K562 (cell line): Measurements from ENCODE around the gene VPS4A. TPM values are rescaled to one million over a fixed set of nuclear protein-coding genes. Genes with fewer than 3 reads are reported as not detected.
A peak's percentile ranks its signal among the peaks of the same experiment; 100 is the strongest.

Experiments
- ATAC-seq: fragments of 200-7000 bp; cut with Tn5 transposase; 3 replicates; pipeline ENCODE4 v1.9.1; 2020; ENCODE audit warnings: moderate library complexity
- Bru-seq: library from RNA; stranded (reverse); fragments of 400-500 nt; gene quantifications from one replicate; lab custom pipeline; 2021; lab: Mats Ljungman, UMichigan
- BruChase-seq, 2 experiments: library from RNA; stranded (reverse); fragments of 400-500 nt; gene quantifications; one replicate each; lab custom pipeline; 2021; lab: Mats Ljungman, UMichigan
- BruUV-seq: library from RNA; stranded (reverse); fragments of 400-500 nt; replicated peaks from 2 replicates; lab custom pipeline; 2021; lab: Mats Ljungman, UMichigan
- CTCF ChIA-PET: fragments of 300-600 bp; formaldehyde crosslinking; extraction: SDS; loops from one replicate; lab custom pipeline; 2021; ENCODE audit warnings: low intra/inter-chr PET ratio; lab: Yijun Ruan, JAX
- POLR2A ChIA-PET: fragments of 300-600, 350-650 bp; sonication (Branson Sonifier 250); formaldehyde crosslinking; extraction: SDS; loops from one replicate; lab custom pipeline; 2021; ENCODE audit warnings: antibody characterized with exemption, inconsistent platforms; lab: Yijun Ruan, JAX
- DNase-seq, 4 experiments: peaks; one replicate each; pipeline versions ENCODE4 v3.0.0 to v3.0.0-alpha.2; 2011 to 2018; ENCODE audit warnings: low spot score in 3 of 4, mixed read lengths in 3 of 4; ENCODE audit errors: extremely low read depth in 1 of 4
- FAIRE-seq: peaks from 2 replicates; lab custom pipeline; 2011; peaks lifted over from hg19 to GRCh38; lab: Jason Lieb, UNC
- H2AFZ ChIP-seq: 2 replicates; pipeline ENCODE4 v1.6.0; 2011; ENCODE audit warnings: low read depth, low read length, control low read depth, inconsistent platforms
- H3K27ac ChIP-seq: fragments of 200-600 bp; 3 replicates; pipeline ENCODE4 v1.8.0; 2011; ENCODE audit warnings: low read depth, mild to moderate bottlenecking, control low read depth, inconsistent platforms, low read length, moderate library complexity, mixed read lengths; ENCODE audit errors: extremely low read depth
- H3K27me3 ChIP-seq, 2 experiments: fragments of 300-600 bp in 1 of 2; 2 replicates in 1 of 2; 3 replicates in 1 of 2; pipeline versions ENCODE4 v1.6.0 to v1.8.0; 2011; ENCODE audit warnings: inconsistent platforms in 2 of 2, low read length in 2 of 2, mild to moderate bottlenecking in 1 of 2, mixed read lengths in 1 of 2, moderate library complexity in 1 of 2; ENCODE audit not compliant: control insufficient read depth in 2 of 2, insufficient read depth in 2 of 2
- H3K36me3 ChIP-seq: fragments of 300-600 bp; 3 replicates; pipeline ENCODE4 v1.8.0; 2011; ENCODE audit warnings: mild to moderate bottlenecking, low read length, inconsistent platforms; ENCODE audit not compliant: control insufficient read depth, insufficient read depth
- H3K4me1 ChIP-seq, 2 experiments: fragments of 200-600 bp in 1 of 2; replicated peaks in 1 of 2; 2 replicates in 1 of 2; 3 replicates in 1 of 2; pipeline versions ENCODE4 v1.5.1 to v1.8.0; 2011; ENCODE audit warnings: inconsistent platforms in 2 of 2, low read length in 2 of 2, mild to moderate bottlenecking in 1 of 2, mixed read lengths in 1 of 2, moderate library complexity in 1 of 2; ENCODE audit not compliant: control insufficient read depth in 2 of 2, insufficient read depth in 2 of 2
- H3K4me2 ChIP-seq: 2 replicates; pipeline ENCODE4 v1.6.1; 2011; ENCODE audit warnings: low read length, control low read depth, inconsistent platforms, mixed read lengths; ENCODE audit not compliant: insufficient read depth
- H3K4me3 ChIP-seq: fragments of 200-600 bp; sonication (generic), shearing (Covaris generic); 2 replicates; pipeline ENCODE4 v1.5.1; 2016; ENCODE audit warnings: control low read depth, inconsistent platforms
- H3K79me2 ChIP-seq: fragments of 200-600 bp; 3 replicates; pipeline ENCODE4 v1.8.0; 2011; ENCODE audit warnings: low read length, inconsistent platforms; ENCODE audit not compliant: control insufficient read depth, insufficient read depth
- H3K9ac ChIP-seq, 2 experiments: 2 replicates each; pipeline versions ENCODE4 v1.6.0 to v1.6.1; 2011; ENCODE audit warnings: low read depth in 2 of 2, low read length in 2 of 2, control low read depth in 1 of 2, inconsistent platforms in 1 of 2, mild to moderate bottlenecking in 1 of 2, mixed read lengths in 1 of 2; ENCODE audit not compliant: insufficient read depth in 1 of 2
- H3K9me1 ChIP-seq: one replicate; pipeline ENCODE4 v1.6.0; 2011; ENCODE audit warnings: inconsistent platforms, mild to moderate bottlenecking, low read length, moderate library complexity; ENCODE audit not compliant: control insufficient read depth, insufficient read depth
- H3K9me3 ChIP-seq: replicated peaks from 2 replicates; pipeline ENCODE4 v1.5.1; 2011; ENCODE audit warnings: low read depth, low read length, inconsistent platforms; ENCODE audit not compliant: control insufficient read depth, insufficient read depth
- H4K20me1 ChIP-seq: replicated peaks from 2 replicates; pipeline ENCODE4 v1.6.1; 2011; ENCODE audit warnings: low read length, inconsistent platforms, mixed read lengths; ENCODE audit not compliant: control insufficient read depth, insufficient read depth
- BCL6 ChIP-seq: fragments of 250-450 bp; sonication (Bioruptor Pico); IDR thresholded peaks from 2 replicates; pipeline ENCODE4 v1.4.0; 2020
- CREM ChIP-seq: IDR thresholded peaks from 2 replicates; pipeline ENCODE4 v1.6.1; 2014; ENCODE audit warnings: antibody characterized with exemption, low read depth
- NRF1 ChIP-seq, 2 experiments: fragments of 450-650 bp; IDR thresholded peaks in 1 of 2; conservative IDR thresholded peaks in 1 of 2; 2 replicates each; pipeline ENCODE4 v1.6.1; 2014; ENCODE audit warnings: mild to moderate bottlenecking in 2 of 2
- POLR2B ChIP-seq: fragments of 450-650 bp; IDR thresholded peaks from 2 replicates; pipeline ENCODE4 v1.6.1; 2018; ENCODE audit warnings: low read depth; ENCODE audit not compliant: partially characterized antibody
- POLR2H ChIP-seq: IDR thresholded peaks from 2 replicates; pipeline ENCODE4 v1.6.1; 2016; ENCODE audit warnings: missing genetic modification characterization, low read depth, mild to moderate bottlenecking, control low read depth, missing compliant biosample characterization, moderate library complexity
- SIN3B ChIP-seq: fragments of 450-650 bp; IDR thresholded peaks from 2 replicates; pipeline ENCODE4 v1.6.1; 2017; ENCODE audit warnings: low read depth, mild to moderate bottlenecking, moderate library complexity
- XRCC5 ChIP-seq: fragments of 200-400 bp; formaldehyde crosslinking; IDR thresholded peaks from 2 replicates; pipeline ENCODE4 v1.6.1; 2017; ENCODE audit warnings: low read depth, mild to moderate bottlenecking, low read length
- WGBS: fragments of 100-300 bp; shearing (Covaris generic); methylation state at CpG from one replicate; pipeline ENCODE4 v1.1.6; 2016; ENCODE audit warnings: low coverage, mixed read lengths; ENCODE audit not compliant: insufficient coverage; ENCODE audit errors: missing lambda C conversion rate; 5-methylcytosine and 5-hydroxymethylcytosine counted together
- in situ Hi-C: fragments of 300-500 bp; cut with MboI; formaldehyde crosslinking; loops from 4 replicates; pipeline ENCODE4 v1.15.0; 2018; ENCODE audit warnings: inconsistent platforms, mixed read lengths
- intact Hi-C: fragments of 100-400 bp; cut with micrococcal nuclease; formaldehyde crosslinking; loops from 2 replicates; pipeline ENCODE4 v1.14.2; 2022
- long read RNA-seq, 3 experiments: library from polyadenylated mRNA in 2 of 3; library from RNA in 1 of 3; unstranded in 2 of 3; stranded (forward) in 1 of 3; transcript quantifications; one replicate each; pipeline ENCODE4 v2.0.0, GENCODE V29; 2019 to 2022
- polyA minus RNA-seq, 3 experiments: library from RNA; depleted of rRNA, polyadenylated mRNA; stranded (reverse); fragments of >200 nt; gene quantifications; 2 replicates each; pipeline ENCODE4 v1.2.3, GENCODE V29; 2011
- polyA plus RNA-seq, 8 experiments: library from polyadenylated mRNA; depleted of rRNA in 4 of 8; stranded (reverse) in 5 of 8; unstranded in 3 of 8; fragments of >200 nt; fragmentation: Nextera tagmentation in 2 of 8; fragmentation: Illumina TruSeq in 1 of 8; extraction: Ambion mirVana in 2 of 8; extraction: Trizol in 1 of 8; gene quantifications; 2 replicates each; pipeline versions ENCODE4 v1.2.1 to v1.2.3, GENCODE V29; 2011 to 2014; ENCODE audit warnings: inconsistent platforms in 1 of 8, missing spikeins in 1 of 8
- total RNA-seq, 7 experiments: library from RNA; depleted of rRNA in 6 of 7; stranded (reverse); fragments of >200 nt in 6 of 7; fragmentation: Illumina TruSeq in 2 of 7; extraction: Trizol in 2 of 7; gene quantifications; 2 replicates each; pipeline versions ENCODE4 v1.2.1 to v1.2.3, GENCODE V29; 2011 to 2021; ENCODE audit warnings: low replicate concordance in 1 of 7
- TF ChIP-seq, protein P1 (sequence below), 3 experiments: fragments of 200-800 bp in 1 of 3; fragments of 250-450 bp in 1 of 3; fragments of 450-650 bp in 1 of 3; sonication (Bioruptor Pico) in 1 of 3; sonication (Bioruptor generic) in 1 of 3; formaldehyde crosslinking in 1 of 3; IDR thresholded peaks; 2 replicates each; pipeline versions ENCODE4 v1.6.1 to v1.8.0; 2016 to 2022; ENCODE audit warnings: mild to moderate bottlenecking in 2 of 3, missing genetic modification characterization in 2 of 3, missing compliant biosample characterization in 1 of 3, moderate library complexity in 1 of 3
- TF ChIP-seq, protein P2 (sequence below): sonication (generic); formaldehyde crosslinking; IDR thresholded peaks from 2 replicates; pipeline ENCODE4 v1.8.1; 2023; ENCODE audit warnings: mild to moderate bottlenecking, missing genetic modification reagents

Gene VPS4A
- total RNA-seq (2011; cell fraction: chromatin; rRNA removed; ENCODE audit: low replicate concordance) = 26.7 and 75.5 TPM in 2 replicates
- 37.9 and 38.5 TPM in 2 replicates for total RNA-seq (2011; cell fraction: nucleolus; rRNA removed)
- 41.0 and 51.9 TPM in 2 replicates for total RNA-seq (2011; cell fraction: nucleoplasm; rRNA removed)
- total RNA-seq (2014; rRNA removed) (35.5 and 48.9 TPM in 2 replicates), total RNA-seq (2014; rRNA removed; fragmentation: Illumina TruSeq; extraction: Trizol) (20.3 and 23.9 TPM in 2 replicates), total RNA-seq (2015; rRNA removed; fragmentation: Illumina TruSeq; extraction: Trizol) (29.9 and 30.7 TPM in 2 replicates), total RNA-seq (2021) (37.8 and 38.1 TPM in 2 replicates), polyA plus RNA-seq (2011; rRNA removed) (16.1 and 16.3 TPM in 2 replicates), polyA plus RNA-seq (2014; fragmentation: Illumina TruSeq; extraction: Trizol) (42.6 and 45.4 TPM in 2 replicates), polyA plus RNA-seq (2014; fragmentation: Nextera tagmentation; extraction: Ambion mirVana) (1 to 10 TPM; 7.6 to 8.1 TPM), polyA plus RNA-seq (2014; rRNA removed) (37.4 and 40.6 TPM in 2 replicates), polyA minus RNA-seq (2011; rRNA and poly(A)+ RNA removed) (15.0 and 21.0 TPM in 2 replicates), Bru-seq, nascent RNA (percentile 68 among the genes with signal in this experiment), BruChase-seq, experiment 1, labeled RNA remaining after a 2-hour chase (percentile 67 among the genes with signal in this experiment), BruChase-seq, experiment 2, labeled RNA remaining after a 6-hour chase (percentile 76 among the genes with signal in this experiment)
- polyA plus RNA-seq (2011; cell fraction: cytosol; rRNA removed) = 22.2 and 23.1 TPM in 2 replicates
- 57.7 and 70.1 TPM in 2 replicates for polyA plus RNA-seq (2011; cell fraction: nucleus; rRNA removed)
- polyA plus RNA-seq (2012) = 49.0 and 66.1 TPM in 2 replicates
- polyA minus RNA-seq (2011; cell fraction: cytosol; rRNA and poly(A)+ RNA removed) = 18.1 and 22.6 TPM in 2 replicates
- 18.0 and 27.2 TPM in 2 replicates for polyA minus RNA-seq (2011; cell fraction: nucleus; rRNA and poly(A)+ RNA removed)
- long read RNA-seq, experiment 1, full-length matches to known transcripts = 178 of 445 reads
- long read RNA-seq, experiment 1, partial matches to known transcripts = 128 of 445 reads
- long read RNA-seq, experiment 1, other reads (novel, unspliced or antisense) = 139 of 445 reads
- long read RNA-seq, experiment 2, full-length matches to known transcripts = 36 of 148 reads
- long read RNA-seq, experiment 2, partial matches to known transcripts = 84 of 148 reads
- long read RNA-seq, experiment 2, other reads (novel, unspliced or antisense) = 28 of 148 reads
- long read RNA-seq, experiment 3, full-length matches to known transcripts = 100 of 124 reads
- long read RNA-seq, experiment 3, partial matches to known transcripts = 10 of 124 reads
- long read RNA-seq, experiment 3, other reads (novel, unspliced or antisense) = 14 of 124 reads

- in situ Hi-C loops (no loop called here), intact Hi-C loops (no loop called here)
- TF ChIP-seq CREM (peak; percentile 77), SIN3B (peak; percentile 85), POLR2H (peak; percentile 71), XRCC5 (peak; percentile 65; the same call in 1 of the 2 replicates), NRF1 (conservative IDR thresholded peaks at IDR 0.05 in 1 of 2, IDR thresholded peaks at IDR 0.05 in 1 of 2) (peak in 1 of 2 experiments; percentile 63; a peak in 2 of 4 replicates), BCL6 (CRISPR knock-in tag) (no peak), POLR2B (peak; percentile 12)
- TF ChIP-seq, protein P1, sequence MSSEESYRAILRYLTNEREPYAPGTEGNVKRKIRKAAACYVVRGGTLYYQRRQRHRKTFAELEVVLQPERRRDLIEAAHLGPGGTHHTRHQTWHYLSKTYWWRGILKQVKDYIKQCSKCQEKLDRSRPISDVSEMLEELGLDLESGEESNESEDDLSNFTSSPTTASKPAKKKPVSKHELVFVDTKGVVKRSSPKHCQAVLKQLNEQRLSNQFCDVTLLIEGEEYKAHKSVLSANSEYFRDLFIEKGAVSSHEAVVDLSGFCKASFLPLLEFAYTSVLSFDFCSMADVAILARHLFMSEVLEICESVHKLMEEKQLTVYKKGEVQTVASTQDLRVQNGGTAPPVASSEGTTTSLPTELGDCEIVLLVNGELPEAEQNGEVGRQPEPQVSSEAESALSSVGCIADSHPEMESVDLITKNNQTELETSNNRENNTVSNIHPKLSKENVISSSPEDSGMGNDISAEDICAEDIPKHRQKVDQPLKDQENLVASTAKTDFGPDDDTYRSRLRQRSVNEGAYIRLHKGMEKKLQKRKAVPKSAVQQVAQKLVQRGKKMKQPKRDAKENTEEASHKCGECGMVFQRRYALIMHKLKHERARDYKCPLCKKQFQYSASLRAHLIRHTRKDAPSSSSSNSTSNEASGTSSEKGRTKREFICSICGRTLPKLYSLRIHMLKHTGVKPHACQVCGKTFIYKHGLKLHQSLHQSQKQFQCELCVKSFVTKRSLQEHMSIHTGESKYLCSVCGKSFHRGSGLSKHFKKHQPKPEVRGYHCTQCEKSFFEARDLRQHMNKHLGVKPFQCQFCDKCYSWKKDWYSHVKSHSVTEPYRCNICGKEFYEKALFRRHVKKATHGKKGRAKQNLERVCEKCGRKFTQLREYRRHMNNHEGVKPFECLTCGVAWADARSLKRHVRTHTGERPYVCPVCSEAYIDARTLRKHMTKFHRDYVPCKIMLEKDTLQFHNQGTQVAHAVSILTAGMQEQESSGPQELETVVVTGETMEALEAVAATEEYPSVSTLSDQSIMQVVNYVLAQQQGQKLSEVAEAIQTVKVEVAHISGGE (CRISPR knock-in tag; IDR thresholded peaks at IDR 0.05) = peak in 1 of 3 experiments; percentile 70; a peak in 1 of 6 replicates
- TF ChIP-seq, protein P2, sequence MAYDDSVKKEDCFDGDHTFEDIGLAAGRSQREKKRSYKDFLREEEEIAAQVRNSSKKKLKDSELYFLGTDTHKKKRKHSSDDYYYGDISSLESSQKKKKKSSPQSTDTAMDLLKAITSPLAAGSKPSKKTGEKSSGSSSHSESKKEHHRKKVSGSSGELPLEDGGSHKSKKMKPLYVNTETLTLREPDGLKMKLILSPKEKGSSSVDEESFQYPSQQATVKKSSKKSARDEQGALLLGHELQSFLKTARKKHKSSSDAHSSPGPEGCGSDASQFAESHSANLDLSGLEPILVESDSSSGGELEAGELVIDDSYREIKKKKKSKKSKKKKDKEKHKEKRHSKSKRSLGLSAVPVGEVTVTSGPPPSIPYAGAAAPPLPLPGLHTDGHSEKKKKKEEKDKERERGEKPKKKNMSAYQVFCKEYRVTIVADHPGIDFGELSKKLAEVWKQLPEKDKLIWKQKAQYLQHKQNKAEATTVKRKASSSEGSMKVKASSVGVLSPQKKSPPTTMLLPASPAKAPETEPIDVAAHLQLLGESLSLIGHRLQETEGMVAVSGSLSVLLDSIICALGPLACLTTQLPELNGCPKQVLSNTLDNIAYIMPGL (CRISPR knock-in tag) = peak; percentile 94; the same call in 1 of the 2 replicates
Observed at GRCh38 chr16:69310653-69311532, at the start of gene VPS4A. Gene VPS4A, plus strand, starts transcription at chr16:69311350. Its CDS starts 162 bp downstream, at chr16:69311512.

More at GRCh38 chr16:69310653-69311532, at the start of gene VPS4A:
- POLR2A ChIA-PET = no interaction called here
- no peaks in the 10 kb centered on the region for H3K27me3 ChIP-seq
- peak within 1 kb of the TSS; percentile 92 for H2AFZ ChIP-seq
- peaks cover 5 to 13% of the 10 kb centered on the region in 2 experiments; a peak in 3 of 5 replicates for H3K4me1 ChIP-seq
- no peaks in the 10 kb centered on the region for H3K9me3 ChIP-seq
- CTCF ChIA-PET = interaction anchor here (1.4 kb wide), 1 partner anchor 29 kb away, joined by 4 read pairs; the partner anchor contains the start of genes COG8 and NIP7
- H3K9me1 ChIP-seq = no peaks in the 10 kb centered on the region
- FAIRE-seq (peak; percentile 83), ATAC-seq (peak; percentile 98), DNase-seq (peak; percentile 96 to 99 (median 98))
- TSS peak; percentile 78 for BruUV-seq
- H3K4me2 ChIP-seq = peak within 1 kb of the TSS; percentile 90
- WGBS = 12% methylated on average over 50 of the region's 70 CpGs
- H3K27ac ChIP-seq = peak within 1 kb of the TSS; percentile 81
- peaks cover 28% of the 10 kb centered on the region; the same call in 2 of the 3 replicates for H3K36me3 ChIP-seq
- H4K20me1 ChIP-seq = 0 out of 2 replicates have a peak, but pooled peaks cover 3% of the 10 kb centered on the region
- H3K9ac ChIP-seq = peak within 1 kb of the TSS; percentile 93 to 97
- peak within 1 kb of the TSS; percentile 98 for H3K4me3 ChIP-seq
- H3K79me2 ChIP-seq = peaks cover 37% of the 10 kb centered on the region
